Mononuclear cell (primary cell): ENCODE results near the gene FAM43A. TPM values are rescaled to one million over a fixed set of nuclear protein-coding genes. Genes with fewer than 3 reads are reported as not detected.

Experiments
- H3K27me3 ChIP-seq: 2 replicates; pipeline ENCODE4 v1.6.0; 2011; ENCODE audit warnings: low read length, control low read depth; ENCODE audit not compliant: insufficient read depth
- H3K4me1 ChIP-seq: 2 replicates; pipeline ENCODE4 v1.5.1; 2011; ENCODE audit warnings: mild to moderate bottlenecking, low read length, control low read depth; ENCODE audit not compliant: insufficient read depth
- H3K4me3 ChIP-seq: 2 replicates; pipeline ENCODE4 v1.5.1; 2011; ENCODE audit warnings: mild to moderate bottlenecking, low read length, moderate library complexity
- H3K9me3 ChIP-seq: 2 replicates; pipeline ENCODE4 v1.5.1; 2011; ENCODE audit warnings: low read depth, mild to moderate bottlenecking, control low read depth, low read length
- total RNA-seq: library from RNA; depleted of rRNA; stranded (reverse); fragments of >200 nt; gene quantifications from one replicate; pipeline ENCODE4 v1.2.3, GENCODE V29; 2012

The FAM43A gene
- total RNA-seq, 1 donor, result 6.2 TPM

DNA sequence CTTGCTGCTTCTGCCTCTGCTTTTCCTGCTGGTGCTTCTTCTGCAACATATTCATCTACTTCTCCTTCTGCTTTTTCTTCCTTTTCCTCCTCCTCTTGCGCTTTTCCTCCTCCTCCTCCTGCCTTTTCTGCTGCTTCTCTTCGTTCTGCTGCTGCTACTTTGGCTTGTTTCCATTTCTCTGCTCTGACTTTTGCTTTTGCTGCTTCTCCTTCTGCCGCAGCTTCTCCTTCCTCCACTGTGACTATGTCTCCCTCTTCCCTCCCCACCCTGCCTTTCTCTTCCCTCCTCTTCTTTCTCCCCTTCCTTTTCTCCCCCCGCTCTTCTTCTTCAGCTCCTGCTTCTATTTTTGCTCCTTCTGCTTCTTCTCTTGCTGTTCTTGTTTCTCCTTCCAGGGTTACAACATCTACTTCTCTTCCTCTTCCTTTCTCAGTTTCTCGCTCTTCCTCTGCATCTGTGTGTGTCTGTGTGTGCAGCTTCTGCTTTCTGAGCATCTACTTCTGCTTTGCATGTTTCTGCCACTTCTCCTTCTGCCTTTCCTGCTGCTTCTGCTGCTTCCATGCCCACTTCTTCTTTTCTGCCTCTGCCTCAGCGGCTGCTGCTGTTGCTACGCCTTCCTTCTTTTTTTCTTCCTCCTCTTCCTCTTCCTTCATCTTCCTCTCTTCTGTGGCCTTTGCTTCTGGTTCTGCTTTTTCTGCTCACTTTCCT is 51.4 kb downstream of the FAM43A start:
- Histone ChIP-seq H3K9me3 (peaks cover 5% of the 10 kb centered on the region), H3K27me3 (no peaks in the 10 kb centered on the region), H3K4me3 (no peak overlapping the region), H3K4me1 (peaks cover 23% of the 10 kb centered on the region)

Other genes with a start within 250 kb of the FAM43A start
- gene ATP13A3, start 198.9 kb upstream of the FAM43A start, total RNA-seq, result 179 TPM
- gene TMEM44, start 52.5 kb upstream of the FAM43A start, total RNA-seq, result 0.21 TPM
- 70.8 TPM for gene LSG1, start 13.7 kb upstream of the FAM43A start, total RNA-seq